ENCODE results near the gene TMEM17. TPM values are rescaled to one million over a fixed set of nuclear protein-coding genes. Genes with fewer than 3 reads are reported as not detected.
A peak's percentile ranks its signal among the peaks of the same experiment; 100 is the strongest.

Gene TMEM17
- polyA plus RNA-seq, 10 donors: 1.2 to 3.0 (median 1.7) TPM

DNA sequence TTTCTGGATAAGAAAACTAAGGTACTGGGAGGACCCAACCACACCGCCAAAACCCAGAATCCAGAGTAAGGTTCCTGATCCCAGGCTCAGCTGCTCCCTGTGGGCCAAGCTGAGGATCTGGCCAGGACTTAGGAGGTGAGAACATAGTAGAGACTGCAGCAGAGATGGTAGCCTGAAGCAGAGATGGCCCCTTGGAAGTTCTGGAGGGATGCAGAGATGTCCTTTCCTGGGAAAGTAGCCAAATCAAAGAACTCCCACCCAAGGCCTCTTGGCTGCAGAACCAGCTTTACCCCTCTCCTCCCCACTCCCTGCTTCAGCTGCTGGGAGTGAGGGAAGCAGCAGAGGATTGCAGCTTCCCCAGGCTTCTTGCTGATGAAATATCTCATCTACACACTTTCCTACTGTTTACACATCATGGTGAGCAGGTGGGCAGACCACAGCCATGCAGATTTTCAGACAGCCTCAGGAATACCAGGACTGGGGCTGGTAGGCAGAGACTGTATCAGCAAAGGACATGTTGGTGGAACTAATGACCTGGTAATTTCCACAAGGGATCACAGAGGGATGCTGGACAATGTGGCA is 32.7 kb downstream of the TMEM17 start:
- peak in 1 of 3 donors; percentile 65 for DNase-seq

DNA sequence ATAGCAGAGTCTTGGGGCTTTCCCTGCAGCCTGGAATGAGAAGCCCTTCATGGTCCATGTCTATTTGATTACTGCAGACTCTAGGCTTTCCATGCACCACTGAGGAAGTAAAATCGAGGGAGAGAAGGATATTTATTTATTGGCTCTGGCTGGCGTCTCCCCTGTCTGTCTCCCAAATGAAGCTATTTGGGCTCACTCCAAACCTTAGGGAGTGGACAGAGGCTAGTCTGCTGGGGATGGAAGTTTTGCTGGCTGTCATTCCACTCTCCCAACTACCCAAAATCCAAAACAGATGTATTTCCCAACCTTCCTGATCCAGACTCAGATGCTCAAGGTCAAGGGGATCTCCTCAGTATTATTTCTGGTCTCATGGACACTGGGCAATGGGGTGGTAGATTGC is 33.7 kb downstream of the TMEM17 start:
- peak in 2 of 3 donors; percentile 43 to 60 for DNase-seq

DNA sequence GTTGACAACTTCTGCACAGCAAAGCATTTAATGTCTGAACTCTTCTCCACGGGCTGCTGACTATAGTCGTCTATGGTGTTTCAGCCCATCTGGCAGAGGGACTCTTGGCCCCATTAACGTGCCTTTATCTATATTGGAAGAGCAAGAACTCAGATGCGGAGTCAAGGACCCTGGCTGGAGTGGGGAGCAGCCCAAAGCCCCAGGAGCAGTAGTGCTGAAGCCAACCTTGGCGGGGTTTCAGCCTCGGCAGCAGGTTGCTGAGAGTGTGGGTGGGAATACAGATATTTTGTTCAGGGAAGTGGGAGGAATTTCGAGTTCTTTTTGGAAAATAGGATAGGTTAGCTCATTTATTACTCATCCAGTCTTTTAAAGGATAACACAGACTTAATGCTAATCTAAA is 34.2 kb downstream of the TMEM17 start:
- DNase-seq: peak; percentile 70 to 93 (median 86)

DNA sequence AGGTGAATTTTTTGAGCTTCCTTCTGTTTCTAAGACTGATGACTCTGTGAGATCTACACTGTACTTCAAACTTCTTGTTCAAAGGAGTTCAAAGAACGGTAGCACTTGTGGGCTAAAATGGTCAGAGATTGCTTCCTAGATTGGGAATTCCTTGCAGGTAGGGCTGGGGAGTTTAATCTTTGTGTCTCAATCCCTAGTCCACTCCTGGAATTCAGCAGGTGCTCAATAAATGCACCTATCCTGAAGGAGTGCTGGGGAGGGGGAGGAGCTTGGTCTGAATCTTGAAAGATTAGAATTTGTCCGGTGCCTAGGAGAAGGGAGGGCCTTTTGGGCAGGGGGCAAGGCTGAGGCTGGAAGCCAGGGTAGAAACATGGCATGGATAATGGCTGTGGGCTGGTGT is 34.6 kb downstream of the TMEM17 start:
- no peak for DNase-seq

DNA sequence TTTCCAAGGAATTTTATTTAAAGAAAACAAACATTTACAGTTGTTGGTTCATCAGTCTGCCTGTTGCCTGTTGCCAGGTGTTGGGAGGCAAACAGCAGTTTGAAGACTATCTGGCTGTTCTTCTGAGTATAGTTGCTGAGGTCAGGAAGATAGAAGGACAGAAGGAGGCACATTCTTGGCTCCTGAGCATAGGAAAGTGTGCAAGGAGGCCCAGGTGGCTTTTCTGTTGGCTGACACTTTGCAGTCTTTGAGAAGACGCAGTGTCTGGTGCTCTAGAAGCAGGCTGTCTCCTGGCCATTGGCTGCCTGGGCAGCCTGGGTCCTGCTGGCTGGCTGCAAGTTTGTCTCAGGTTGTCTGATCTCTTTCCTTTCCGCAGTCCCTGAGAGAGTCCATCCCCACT is 36.4 kb downstream of the TMEM17 start:
- DNase-seq: peak in 1 of 3 donors; percentile 22

DNA sequence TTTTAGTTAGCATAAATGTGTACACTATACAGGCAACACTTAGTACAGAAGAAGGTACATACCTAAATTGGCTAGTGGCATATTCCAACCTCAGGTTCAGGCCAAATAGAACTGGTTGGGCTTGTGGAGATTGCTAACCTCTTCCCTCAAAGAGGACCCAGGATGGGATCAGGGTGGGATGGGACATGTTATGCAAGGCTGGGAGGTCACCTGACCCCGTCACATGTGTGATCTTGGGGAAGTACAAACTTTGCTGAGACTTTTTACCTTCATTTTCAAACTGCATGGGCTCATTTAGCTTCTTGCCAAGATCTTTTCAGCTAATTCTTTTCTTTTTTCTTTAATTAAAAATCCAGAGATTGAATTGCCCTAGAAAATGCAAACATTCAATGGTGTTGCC is 36.9 kb downstream of the TMEM17 start:
- peak in 1 of 3 donors; percentile 23 for DNase-seq

DNA sequence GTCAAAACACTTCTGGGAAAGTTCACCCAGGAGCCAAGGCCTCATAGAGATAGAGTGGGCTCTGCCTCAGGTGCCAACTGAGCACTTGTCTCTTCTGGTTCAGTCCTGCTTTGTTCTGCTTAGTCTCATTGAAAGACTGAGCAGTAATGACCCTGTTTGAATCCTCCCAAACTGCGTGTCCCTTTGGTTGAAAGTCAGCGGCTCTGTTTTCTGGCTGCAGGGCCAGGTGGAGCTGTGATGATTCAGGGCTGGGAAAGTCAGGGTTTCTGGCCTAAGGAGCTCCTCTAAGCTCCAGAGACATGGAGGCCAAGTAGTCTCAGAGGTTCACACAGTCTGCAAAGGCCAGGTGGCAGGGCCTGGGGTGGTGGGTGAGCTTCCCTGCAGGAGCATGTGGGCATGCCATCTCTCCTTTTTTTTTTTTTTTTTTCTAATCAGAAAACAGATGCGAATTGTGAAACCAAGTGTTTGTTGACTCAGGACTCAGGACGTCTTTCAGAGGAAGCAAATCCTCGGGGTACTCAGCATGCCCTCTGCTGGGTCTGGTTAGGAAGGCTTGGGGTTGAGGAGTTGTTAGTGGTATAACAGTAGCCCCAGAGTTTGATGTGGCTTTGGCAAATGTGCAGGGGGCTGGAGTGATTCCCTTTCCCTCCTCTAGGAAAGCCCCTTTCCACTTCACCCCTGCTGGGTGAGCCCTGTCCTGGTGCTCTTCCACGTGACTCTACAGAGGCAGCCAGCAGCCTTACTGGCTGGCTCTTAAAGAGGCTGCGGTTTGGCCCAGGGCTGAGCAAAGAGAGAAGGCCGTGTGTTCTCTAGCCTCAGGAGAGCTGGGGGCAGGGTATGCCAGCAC is 38.3 kb downstream of the TMEM17 start:
- peak in 1 of 3 donors; percentile 68 for DNase-seq

DNA sequence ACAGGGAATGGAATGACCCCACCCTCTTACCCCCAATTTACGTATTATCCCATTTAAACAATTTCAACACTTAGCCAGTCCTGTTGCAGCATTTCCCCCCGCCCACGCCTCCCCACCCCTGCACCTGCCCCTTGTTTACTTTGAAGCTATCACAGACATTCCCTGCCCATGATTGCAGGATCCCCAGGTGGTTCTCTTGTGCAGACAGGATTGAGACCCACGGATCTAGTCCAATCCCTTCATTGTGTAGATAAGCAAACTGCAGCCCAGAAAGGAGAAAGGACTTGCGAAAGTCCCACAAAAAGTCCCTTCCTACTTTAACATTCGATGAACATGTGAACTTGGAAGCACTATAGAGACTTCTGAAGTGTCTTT is 38.9 kb downstream of the TMEM17 start:
- DNase-seq: no peak

DNA sequence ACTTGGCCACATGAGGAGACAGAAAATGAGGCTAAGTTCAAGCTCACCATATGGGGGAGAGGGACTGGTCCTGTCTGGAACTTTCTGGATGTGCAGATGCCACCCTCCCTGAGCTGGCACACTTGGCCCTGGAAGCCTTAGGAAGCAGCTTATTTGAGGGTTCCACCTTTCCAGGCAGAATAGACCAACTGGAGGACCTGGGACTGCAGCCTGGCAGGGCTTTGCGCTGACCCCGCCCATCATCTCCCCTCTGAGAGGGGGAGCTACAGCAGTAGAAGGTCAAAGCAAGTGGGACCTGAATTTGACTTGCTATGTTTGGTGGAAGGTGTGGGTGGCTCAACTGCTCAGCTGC is 39.5 kb downstream of the TMEM17 start:
- DNase-seq: no peak

DNA sequence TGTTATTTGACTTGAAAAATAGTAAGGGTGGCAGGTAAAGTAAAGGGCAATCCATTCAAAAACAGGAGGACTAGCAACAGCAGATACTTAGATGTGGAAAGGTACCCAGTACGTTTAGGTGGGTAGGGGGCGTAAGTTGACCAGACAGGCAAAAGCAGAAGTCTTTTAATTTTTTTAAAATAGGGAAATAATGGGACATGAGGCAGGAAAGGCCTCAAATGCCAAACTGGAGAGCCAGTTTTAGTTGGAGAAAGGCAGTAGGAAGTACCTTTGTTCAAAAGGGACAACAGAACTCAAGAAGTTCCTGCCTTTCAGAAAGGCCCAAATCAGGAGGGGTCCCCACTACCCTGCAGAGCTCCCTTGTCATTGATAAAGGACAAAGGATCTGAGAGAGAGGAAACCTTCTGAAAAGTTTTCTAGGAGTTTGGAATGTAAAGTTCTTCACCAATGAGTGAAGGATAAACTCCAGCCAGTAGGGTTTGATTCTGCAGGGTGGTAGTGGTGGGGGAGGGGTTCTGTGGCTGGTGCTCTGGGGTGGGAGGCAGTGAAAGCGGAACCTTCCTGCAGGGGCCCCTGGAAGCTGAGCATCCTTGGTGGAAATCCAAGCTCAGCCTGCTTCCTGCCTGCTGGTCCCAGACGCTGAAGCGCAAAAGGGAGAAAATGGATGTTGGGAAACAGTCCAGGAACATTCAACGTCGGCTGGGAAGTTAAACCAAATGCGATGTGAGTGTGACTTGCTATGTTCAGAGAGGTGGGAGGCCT is 40.1 kb downstream of the TMEM17 start:
- peak; percentile 49 to 92 (median 83) for DNase-seq

DNA sequence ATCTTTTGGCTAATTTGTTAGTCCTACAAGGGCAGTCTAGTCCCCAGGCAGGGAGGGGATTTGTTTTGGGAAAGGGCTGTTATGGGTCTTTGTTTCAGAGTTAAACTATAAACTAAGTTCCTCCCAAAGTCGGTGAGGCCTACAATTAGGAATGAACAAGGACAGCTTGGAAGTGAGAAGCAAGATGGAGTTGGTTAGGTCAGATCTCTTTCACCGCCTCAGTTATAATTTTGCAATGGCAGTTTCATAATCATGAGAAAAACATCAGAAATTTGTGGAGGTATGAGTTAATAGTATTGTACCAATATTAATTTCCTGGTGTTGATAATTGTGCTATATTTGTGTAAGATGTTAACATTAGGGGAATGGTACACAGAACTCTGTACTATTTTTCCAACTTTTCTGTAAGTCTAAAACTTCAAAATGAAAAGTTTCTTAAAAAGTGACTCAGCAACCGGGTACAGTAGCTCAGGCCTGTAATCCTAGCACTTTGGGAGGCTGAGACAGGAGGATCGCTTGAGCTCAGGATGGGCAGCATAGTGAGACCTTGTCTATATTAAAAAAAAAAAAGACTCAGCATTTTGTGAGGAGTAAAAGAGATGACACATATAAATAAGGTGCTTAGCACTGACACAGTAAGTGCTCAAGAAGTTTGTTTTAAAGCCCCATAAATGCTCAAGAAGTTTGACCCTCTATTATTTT is 40.8 kb downstream of the TMEM17 start:
- DNase-seq: no peak

DNA sequence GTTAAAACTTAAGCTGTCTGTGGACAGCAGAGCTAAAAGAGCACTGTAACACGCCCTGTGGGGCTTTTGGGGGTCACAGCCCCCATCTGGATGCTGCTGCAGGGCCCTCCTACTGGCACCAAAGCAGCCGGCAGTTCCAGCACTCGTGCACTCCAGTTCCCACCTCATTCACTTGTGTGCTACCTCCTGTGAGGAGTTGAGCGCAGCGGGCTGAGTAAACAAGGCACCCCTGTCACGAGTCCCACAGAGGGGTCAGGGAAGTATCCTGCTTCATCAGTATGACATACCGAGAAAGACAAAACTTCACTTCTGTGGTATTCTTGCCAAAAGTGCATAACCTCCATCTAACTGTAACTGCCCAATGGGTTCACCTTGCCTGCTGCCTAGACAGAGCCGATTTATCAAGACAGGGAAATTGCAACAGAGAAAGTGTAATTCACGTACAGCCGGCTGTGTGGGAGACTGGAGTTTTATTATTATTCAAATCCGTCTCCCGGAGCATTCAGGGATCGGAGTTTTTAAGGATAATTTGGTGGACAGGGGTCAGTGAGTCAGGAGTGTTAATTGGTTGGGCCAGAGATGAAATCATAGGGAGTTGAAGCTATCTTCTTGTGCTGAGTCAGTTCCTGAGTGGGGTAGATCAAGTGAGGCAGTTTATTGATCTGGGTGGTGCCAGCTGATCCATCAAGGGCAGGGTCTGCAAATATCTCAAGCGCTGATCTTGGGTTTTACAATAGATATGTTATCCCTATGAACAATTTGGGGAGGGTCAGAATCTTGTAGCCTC is 41.6 kb downstream of the TMEM17 start:
- DNase-seq: no peak

DNA sequence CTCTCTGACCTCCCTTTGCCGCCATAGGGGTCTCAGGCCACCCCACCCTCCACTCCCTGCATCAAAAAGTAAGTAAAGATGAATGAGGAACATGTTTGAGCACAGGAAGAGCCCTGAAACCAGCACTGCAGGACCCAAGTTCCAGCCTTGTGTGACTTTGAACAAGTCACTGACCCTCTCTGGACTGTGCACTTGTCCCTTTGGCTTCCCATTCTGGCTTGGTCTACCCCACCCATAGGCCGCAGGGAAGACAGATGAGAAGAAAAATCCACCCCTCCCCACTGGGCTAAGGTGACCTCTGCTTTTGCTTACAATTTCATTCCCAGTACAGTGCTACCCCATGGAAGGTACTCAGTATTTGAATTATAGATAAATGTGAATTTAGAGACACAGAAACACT is 43.8 kb downstream of the TMEM17 start:
- DNase-seq: no peak

DNA sequence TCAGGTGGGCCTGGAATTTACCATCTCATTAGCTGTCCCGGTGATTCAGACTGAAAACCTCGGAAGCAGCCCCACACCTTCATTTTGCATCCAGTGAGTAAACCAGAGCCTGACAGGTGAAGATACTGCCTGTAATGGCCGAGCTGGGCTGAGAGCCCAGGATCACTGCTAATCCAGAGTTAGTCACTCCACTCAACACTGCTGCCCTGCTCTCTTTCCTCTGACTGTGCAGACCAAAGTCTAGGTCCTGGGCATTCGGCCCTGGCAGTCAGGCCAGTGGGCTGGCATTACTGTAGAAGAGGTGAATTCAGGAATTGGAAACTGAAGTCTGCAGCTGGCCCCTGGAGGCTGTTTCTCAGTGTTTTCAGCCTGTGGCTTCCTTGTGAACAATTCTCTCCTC is 44.3 kb downstream of the TMEM17 start:
- DNase-seq: no peak

DNA sequence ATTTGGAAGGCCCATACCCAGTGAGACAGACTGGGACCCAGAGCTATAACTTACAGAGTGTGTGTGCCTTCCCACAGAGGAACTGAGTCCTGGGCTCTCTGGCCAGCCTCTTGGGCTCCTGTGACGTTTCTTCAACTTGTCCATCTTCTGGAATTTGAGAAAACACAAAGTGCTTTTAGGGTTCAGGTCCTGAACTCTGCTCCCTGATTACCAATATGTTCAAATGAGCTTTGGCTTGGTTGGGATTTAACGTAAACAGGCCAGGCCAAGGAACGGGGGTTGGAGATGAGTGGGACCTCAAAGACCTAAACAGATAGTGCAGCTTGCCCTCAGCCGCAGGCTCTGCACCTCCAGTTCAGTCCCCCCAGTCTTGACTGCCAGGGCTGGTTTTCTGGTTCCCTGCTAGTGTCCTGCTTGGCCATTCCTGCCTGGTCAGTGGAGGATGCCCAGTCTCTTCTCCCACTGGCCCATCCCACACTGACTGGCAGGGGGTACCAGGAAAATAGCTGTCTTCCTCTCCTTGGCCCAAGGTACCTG is 44.9 kb downstream of the TMEM17 start:
- DNase-seq: no peak

DNA sequence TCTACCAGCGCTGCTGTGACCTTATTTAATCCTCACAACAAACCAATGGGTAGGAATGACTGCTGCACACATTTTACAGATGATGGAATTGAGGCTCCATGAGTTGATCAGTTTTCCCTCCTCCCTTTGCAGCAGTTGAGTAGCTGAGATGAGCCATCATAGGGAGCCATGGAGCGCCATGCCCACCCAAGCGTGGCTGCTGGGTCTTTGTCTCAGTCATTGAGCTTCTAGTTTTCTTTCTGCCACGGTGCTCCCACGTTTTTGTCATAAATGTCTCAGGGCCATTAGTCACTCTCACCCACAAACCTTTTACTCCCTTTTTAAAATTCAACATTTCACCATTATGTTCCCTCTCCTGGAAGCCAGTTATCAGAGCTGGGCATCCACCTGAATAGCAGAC is 45.8 kb downstream of the TMEM17 start:
- DNase-seq: no peak

DNA sequence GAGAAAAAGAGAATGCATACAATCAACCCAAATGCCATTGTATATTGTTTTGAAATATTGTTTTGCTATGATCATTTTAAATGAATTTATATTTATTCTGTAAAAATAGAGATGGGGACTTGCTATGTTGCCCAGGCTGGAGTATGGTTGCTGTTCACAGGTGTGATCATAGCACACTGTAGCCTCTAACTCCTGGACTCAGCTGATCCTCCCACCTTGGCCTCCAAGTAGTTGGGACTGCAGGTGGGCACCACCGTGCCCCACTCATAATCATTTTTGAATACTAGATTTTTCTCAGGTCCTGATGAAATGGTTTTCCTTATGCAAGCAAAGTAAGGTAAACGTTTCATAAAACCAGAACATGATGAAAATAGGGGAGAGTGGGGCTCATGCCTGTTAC is 46.3 kb downstream of the TMEM17 start:
- no peak for DNase-seq

DNA sequence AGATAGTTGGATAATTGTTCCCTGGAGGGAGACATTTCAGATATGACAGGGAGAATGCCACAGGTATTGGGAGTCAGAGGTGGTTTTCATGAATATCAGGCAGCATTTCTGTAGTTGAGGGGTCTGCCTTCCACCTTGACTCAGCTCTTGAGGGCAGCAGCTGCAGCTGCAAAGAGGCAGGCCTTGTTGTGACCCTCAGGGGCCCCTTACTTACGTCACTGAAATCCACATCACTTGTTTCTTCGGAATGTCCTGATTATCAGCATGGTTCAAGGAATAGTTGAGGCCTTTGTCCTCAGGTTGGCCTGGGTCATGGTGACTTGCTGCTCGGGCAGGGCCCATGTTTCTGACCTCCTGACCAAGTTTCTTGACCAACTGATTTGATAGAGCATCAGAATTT is 46.9 kb downstream of the TMEM17 start:
- no peak for DNase-seq

DNA sequence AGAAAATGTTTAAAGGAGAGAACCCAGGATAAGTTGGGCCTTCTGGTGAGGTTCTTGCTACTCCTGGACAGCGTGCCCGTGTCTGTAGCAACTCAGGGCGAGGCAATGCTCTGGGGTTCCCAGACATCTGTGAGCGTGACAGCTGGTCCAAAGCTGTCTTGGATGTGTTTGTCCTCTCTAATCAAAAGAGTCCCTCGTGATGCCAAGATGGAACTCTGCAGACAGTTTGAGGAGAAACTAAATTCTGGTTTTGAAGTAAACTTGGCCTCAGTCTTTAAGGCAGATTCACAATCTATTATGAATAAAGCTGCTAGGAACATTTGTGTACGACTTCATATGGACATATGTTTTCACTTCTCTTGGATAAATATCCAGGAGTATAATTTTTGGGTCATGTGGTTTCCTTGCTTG is 47.3 kb downstream of the TMEM17 start:
- DNase-seq: peak; percentile 75 to 92 (median 78)

DNA sequence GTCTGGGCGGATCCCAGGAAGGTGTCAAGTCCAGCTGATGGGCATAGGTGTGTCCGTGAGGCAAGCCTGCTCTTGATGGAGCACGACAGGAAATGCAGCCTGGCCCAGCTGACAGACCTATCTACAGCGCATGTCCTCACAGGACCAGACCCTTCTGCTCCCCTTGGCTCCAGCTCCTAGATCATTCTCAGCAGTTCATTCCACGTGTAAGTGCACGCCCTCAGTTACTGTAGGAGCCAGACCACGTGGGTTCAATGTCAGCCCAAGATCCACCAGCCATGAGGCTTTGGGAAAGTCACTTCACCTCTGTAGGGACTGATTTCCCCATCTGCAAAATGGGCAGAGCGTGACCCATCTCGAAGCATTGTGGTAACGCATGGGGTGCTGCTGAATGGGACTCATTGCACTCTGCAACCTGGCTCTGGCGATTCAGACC is 47.8 kb downstream of the TMEM17 start:
- peak; percentile 46 to 84 (median 58) for DNase-seq

DNA sequence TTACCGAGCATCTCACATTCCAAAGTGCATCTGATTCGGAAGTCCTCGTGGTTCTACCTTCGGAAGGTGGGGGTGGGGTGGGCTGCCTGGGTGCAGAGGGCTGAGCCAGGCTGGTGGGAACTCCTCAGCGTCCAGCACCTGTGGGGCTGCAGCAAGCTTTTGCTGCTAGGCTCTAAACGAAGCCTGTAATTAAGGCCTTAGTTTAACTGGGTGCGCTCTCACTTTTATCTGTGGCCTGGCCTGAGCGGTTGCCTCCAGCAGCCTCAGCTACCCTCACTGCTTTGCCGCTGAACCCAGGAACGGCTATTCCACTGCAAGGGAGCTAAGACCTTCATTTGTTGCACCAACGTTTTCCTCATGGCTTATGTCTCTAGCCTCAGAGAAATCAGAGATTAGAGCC is 48.4 kb downstream of the TMEM17 start:
- DNase-seq: peak in 1 of 3 donors; percentile 61
